T-helper 2 cell treated with Interferon-gamma antibody and Interleukin-4, amounts not matched to agents 5 μg/mL and 100 μg/mL, for 36 hours (primary cell): ENCODE results near the gene DOCK10.
"Not testable (repeated sequence)": the region's sequence is repeated elsewhere in the genome, so short reads cannot be mapped to it uniquely, and the experiment has no call there.

Experiments used
- DNase-seq: peaks from one replicate; pipeline ENCODE4 v3.0.0; 2021; ENCODE audit warnings: low spot score
- H3K27ac Mint-ChIP-seq: one replicate; pipeline ENCODE4 v1.8.0; 2021; ENCODE audit warnings: mild to moderate bottlenecking, mixed read lengths
- H3K27me3 Mint-ChIP-seq: one replicate; pipeline ENCODE4 v1.8.0; 2021; ENCODE audit warnings: low read depth, mixed read lengths
- H3K36me3 Mint-ChIP-seq: one replicate; pipeline ENCODE4 v1.8.0; 2021; ENCODE audit warnings: low read depth, mixed read lengths
- H3K4me1 Mint-ChIP-seq: one replicate; pipeline ENCODE4 v1.8.0; 2021; ENCODE audit warnings: low read depth, mixed read lengths
- H3K4me3 Mint-ChIP-seq: one replicate; pipeline ENCODE4 v1.8.0; 2022; ENCODE audit warnings: mild to moderate bottlenecking, moderate library complexity, mixed read lengths
- H3K9me3 Mint-ChIP-seq: one replicate; pipeline ENCODE4 v1.8.0; 2021; ENCODE audit warnings: mixed read lengths

Gene DOCK10

DNA sequence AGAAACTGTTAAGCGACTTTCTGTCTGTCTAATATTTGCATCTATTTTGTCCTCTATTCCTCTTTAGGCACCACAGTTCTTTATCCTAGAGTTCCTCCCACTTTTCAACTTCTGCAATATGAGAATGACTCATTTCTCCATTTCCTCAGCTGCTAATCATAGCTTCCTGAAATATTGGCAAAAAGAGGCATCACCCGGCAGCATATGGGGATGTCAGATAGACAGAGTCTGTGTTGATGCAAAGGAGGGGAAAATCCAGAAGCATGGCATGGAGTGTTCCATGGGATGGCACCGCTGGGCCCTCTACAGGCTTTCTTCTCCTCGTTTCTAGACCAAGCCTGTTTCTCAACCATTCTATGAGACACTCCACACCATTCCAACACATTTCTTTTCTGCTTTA is 93.4 kb downstream of the DOCK10 start:
- peak overlapping the region; percentile 47 for H3K27ac Mint-ChIP-seq
- H3K4me3 Mint-ChIP-seq: peak overlapping the region; percentile 16
- no peaks in the 10 kb centered on the region for H3K27me3 Mint-ChIP-seq
- peaks cover 8% of the 10 kb centered on the region for H3K9me3 Mint-ChIP-seq
- peaks cover 66% of the 10 kb centered on the region for H3K4me1 Mint-ChIP-seq
- DNase-seq: no peak
- H3K36me3 Mint-ChIP-seq: peaks cover 49% of the 10 kb centered on the region

DNA sequence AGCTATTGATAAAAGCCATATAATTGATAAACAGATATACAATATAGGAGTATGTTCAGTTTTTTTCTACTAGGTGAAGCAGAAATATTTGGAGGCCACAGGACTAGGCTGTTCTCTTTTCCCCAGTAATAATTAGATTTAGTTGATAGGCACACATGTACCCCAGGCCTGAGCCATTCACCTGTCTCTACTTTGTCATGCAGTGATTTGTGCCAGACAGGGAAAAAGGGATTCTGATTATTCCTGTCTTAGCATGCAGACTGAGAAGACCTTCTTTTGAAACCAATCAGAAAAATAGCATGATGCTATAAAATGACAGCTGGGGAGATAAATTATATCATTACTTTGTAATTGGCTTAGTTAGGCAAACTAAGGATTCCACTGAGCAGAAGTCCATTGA is 94.3 kb downstream of the DOCK10 start:
- Mint-ChIP-seq H3K27me3 (no peaks in the 10 kb centered on the region), H3K4me3 (no peak overlapping the region), H3K36me3 (peaks cover 44% of the 10 kb centered on the region), H3K27ac (peak overlapping the region; percentile 42), H3K9me3 (peaks cover 4% of the 10 kb centered on the region), H3K4me1 (peaks cover 64% of the 10 kb centered on the region)
- no peak for DNase-seq

DNA sequence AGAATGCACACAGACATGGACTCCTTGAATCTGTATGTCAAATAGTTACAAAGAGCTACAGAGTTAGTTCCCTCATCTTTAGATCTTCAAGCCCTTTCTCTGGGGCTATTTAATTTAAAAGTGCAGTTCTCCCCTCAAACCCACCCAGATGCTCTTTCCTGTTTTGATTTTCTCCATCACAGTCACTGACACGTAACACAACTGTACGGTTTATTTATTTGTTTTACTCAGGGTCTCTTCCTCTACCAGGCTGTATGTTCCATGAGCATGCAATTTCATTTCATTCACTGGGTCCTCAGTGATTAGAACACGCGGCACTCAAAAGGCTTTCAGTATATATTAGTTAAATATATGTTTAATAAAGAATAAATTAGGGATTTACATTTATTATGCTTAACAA is 94.7 kb downstream of the DOCK10 start:
- H3K4me3 Mint-ChIP-seq: peak overlapping the region; percentile 91
- H3K27me3 Mint-ChIP-seq: no peaks in the 10 kb centered on the region
- no peak for DNase-seq
- peak overlapping the region; percentile 96 for H3K27ac Mint-ChIP-seq
- H3K4me1 Mint-ChIP-seq: peaks cover 64% of the 10 kb centered on the region
- H3K36me3 Mint-ChIP-seq: peaks cover 44% of the 10 kb centered on the region
- H3K9me3 Mint-ChIP-seq: peaks cover 4% of the 10 kb centered on the region

DNA sequence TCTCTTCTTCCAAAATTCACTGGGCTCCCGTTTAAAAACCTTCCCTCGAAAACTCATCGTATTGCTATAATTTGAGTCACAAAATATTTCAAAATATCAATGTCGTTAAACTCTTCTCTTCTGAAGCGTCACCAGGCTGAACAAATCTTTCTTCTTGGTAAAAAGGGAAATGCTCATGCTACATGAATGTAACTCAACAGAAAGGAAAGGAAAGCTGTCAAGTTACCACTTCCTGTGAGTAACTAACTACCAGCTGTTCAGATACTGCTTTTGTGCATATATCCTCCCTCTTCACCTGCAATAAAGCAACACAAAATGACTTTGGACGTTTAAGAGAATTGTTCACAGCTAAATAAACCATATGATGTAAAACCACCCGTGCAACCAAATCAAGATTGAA is 95.4 kb downstream of the DOCK10 start:
- Mint-ChIP-seq H3K36me3 (peaks cover 44% of the 10 kb centered on the region), H3K27ac (peak overlapping the region; percentile 96)
- DNase-seq: no peak

DNA sequence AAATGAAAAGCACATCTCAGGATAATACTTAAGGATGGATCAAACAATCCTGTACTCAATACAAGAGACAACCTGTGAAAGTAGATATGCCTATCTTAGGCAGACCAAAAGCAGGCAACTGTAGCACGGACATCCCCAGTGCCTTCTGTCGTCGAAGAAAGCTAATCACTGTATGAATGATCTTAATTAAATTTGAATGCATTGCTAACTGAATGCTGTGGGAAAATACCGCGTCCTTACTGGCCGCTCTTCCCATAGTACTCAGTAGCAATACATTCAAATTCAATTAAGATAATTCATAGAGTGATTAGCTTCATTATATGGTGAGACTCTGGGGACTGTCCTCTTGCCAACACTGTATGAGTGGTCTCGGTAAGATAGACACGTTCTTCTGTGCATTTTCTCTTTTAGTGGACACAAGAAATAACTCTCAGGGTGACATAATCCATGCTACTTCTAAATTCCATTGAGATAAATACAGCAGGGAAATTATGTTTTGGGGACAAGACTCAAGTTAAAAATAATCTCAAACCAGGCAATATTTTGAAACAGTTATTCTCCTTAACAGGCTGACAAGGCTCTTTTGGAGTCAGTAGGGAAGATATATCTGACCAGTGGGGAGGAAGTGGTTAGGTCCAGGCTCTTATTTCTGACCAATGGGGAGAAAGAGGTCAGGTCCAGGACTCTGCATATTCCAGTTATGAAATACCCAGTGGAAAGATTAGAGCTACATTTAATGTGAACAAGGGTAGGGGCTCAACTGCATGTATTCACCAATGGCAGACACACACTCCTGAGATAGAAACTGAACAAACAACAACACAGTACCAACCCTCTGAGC is 97.3 kb downstream of the DOCK10 start:
- Mint-ChIP-seq H3K27ac (peak overlapping the region; percentile 90), H3K27me3 (no peaks in the 10 kb centered on the region), H3K36me3 (peaks cover 50% of the 10 kb centered on the region), H3K4me1 (peaks cover 68% of the 10 kb centered on the region), H3K4me3 (peak overlapping the region; percentile 91), H3K9me3 (no peaks in the 10 kb centered on the region)
- no peak for DNase-seq

More for the DNA sequence above, 95.4 kb downstream of the DOCK10 start:
- Mint-ChIP-seq H3K27me3 (no peaks in the 10 kb centered on the region), H3K4me1 (peaks cover 64% of the 10 kb centered on the region), H3K9me3 (no peaks in the 10 kb centered on the region), H3K4me3 (peak overlapping the region; percentile 91)

DNA sequence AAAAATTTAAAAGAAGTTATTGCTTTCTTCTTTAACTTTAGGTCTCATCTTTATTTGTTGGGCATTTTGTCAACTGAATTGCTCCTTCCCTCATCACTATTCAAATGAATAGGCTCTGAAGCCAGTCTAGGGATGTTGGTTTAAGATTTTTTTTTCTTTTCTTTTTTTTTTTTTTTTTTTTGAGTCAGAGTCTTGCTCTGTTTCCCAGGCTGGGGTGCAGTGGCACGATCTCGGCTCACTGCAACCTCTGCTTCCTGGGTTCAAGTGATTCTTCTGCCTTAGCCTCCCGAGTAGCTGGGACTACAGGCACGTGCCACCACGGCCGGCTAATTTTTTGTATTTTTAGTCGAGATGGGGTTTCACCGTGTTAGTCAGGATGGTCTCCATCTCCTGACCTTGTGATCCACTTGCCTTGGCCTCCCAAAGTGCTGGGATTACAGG is 98.6 kb downstream of the DOCK10 start:
- peak overlapping the region; percentile 90 for H3K27ac Mint-ChIP-seq
- H3K9me3 Mint-ChIP-seq, H3K27me3 Mint-ChIP-seq: not testable (repeated sequence)
- peak overlapping the region; percentile 91 for H3K4me3 Mint-ChIP-seq
- peaks cover 48% of the 10 kb centered on the region for H3K36me3 Mint-ChIP-seq
- DNase-seq: peak; percentile 60
- H3K4me1 Mint-ChIP-seq: peaks cover 65% of the 10 kb centered on the region

DNA sequence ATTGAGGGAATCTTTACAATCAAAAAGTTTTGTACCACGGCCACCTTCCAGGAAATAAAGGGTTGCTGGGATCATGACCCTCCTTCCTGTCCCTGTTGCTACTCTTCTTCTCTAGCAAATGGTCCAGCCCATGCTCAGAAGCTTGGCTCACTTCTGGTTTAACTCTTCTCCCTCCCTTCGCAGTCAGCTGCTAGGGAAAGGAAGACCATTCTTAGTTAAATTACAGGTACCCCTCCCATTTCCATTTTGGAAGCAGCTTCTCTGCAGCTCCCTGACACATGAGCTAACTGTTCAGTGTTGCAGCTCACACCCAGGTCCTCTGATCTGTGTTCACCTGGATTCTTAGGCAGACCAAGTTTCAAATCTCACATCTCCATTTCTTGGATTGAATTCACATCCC is 100.3 kb downstream of the DOCK10 start:
- DNase-seq: no peak
- Mint-ChIP-seq H3K27ac (peak overlapping the region; percentile 9), H3K4me1 (peaks cover 64% of the 10 kb centered on the region), H3K4me3 (peak overlapping the region; percentile 67), H3K9me3 (no peaks in the 10 kb centered on the region), H3K36me3 (peaks cover 55% of the 10 kb centered on the region), H3K27me3 (no peaks in the 10 kb centered on the region)

DNA sequence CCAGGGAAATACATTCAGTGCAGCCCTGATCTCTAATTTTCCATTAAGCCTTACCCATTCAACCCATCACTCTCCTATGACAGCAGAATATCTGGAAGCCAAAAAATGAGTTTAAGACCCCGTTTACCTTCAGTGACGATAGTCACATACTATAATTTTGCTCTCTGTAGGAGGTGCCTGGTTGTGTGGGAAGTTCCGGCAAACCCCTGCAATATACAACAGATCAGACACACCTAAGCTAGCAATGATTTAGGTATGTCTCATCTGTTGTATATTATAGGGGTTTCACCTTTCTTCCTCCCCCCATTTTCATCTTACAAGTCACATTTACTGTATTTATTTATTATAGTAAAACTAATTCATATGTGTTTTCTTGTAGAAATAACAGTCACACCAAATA is 101.7 kb downstream of the DOCK10 start:
- Mint-ChIP-seq H3K4me3 (peak overlapping the region; percentile 35), H3K27me3 (no peaks in the 10 kb centered on the region), H3K36me3 (peaks cover 53% of the 10 kb centered on the region), H3K27ac (no peak overlapping the region), H3K4me1 (peaks cover 71% of the 10 kb centered on the region), H3K9me3 (no peaks in the 10 kb centered on the region)
- DNase-seq: no peak

DNA sequence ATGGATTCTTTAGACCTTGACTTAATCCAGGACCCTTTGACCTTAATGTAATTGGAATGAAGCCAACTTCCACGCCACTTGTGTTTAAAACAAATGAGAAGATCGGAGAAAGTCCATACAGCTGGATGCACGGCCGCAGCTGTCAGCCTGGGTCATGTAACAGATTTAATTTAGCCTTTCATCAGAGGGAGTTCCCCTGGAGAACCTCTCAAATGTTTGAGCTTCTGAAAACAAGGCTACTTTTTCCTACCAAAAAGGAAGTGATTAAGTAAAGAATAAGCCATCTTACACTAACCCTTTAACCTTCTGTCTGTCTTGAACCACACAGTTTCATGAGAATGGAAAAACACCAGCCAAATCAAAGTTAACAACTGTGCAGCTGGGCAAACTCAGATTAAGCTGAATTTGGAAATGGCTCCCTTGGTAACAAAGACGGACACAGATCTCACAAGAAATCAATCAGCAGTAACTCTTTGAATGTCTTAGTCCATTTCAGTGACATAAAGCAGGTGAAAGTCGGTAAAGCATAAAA is 103.6 kb downstream of the DOCK10 start:
- no peaks in the 10 kb centered on the region for H3K27me3 Mint-ChIP-seq
- H3K27ac Mint-ChIP-seq: peak overlapping the region; percentile 79
- peaks cover 52% of the 10 kb centered on the region for H3K36me3 Mint-ChIP-seq
- DNase-seq: no peak
- H3K9me3 Mint-ChIP-seq: no peaks in the 10 kb centered on the region
- peaks cover 72% of the 10 kb centered on the region for H3K4me1 Mint-ChIP-seq
- H3K4me3 Mint-ChIP-seq: peak overlapping the region; percentile 69

DNA sequence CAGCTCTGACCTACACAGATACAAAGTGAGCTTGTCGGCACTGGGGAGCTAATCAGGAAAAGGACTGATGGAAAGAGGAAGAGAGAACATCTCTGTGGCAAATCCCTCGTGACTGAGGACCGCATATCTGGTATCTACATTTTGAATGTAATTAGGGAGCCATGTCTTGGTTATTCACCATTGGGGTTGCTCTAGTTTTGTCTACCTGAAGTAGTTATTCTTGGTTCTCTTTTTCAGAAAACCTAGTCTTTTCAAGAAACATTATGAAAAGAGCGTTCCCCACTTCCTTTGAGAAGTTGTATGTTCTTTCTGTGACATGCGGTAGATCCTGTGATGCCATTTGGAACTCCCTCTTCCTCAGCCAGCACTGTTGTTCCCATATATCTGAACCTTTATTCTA is 104.4 kb downstream of the DOCK10 start:
- no peaks in the 10 kb centered on the region for H3K9me3 Mint-ChIP-seq
- peaks cover 48% of the 10 kb centered on the region for H3K36me3 Mint-ChIP-seq
- no peak for DNase-seq

DNA sequence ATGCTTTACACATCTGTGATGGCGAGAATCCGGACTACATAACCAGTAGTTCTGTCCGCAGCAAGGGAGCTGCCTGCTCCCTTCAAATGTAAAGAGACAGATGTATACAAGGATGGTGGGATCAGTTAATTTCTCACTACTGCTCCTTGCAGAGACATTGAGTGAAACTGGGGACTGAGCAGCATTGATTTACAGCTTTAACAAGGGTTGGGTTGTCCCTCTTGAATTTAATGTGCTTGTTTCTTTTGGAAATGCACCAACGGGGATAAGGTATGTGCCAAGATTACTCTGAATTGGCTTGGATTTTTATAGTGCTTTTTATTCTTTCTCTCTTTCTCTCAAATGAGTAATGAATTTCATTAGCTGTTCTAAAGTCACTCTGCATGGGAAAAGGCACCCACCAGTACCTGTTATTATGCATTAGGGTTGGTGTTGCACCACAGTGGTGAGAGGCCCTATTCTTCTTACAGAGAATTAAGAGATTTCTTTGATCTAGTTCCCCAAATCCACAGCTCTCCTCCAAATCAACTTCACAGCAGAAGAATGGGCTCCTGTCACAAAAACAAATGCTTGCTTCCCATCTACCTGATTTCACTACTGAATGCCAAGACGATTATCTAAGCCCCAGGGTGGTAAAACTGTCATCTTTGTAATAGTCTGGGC is 107.6 kb downstream of the DOCK10 start:
- Mint-ChIP-seq H3K9me3 (no peaks in the 10 kb centered on the region), H3K4me1 (peaks cover 82% of the 10 kb centered on the region), H3K27ac (peak overlapping the region; percentile 16), H3K4me3 (no peak overlapping the region), H3K36me3 (peaks cover 49% of the 10 kb centered on the region), H3K27me3 (no peaks in the 10 kb centered on the region)
- no peak for DNase-seq

More for the DNA sequence above, 104.4 kb downstream of the DOCK10 start:
- Mint-ChIP-seq H3K4me3 (peak overlapping the region; percentile 69), H3K27me3 (no peaks in the 10 kb centered on the region), H3K27ac (peak overlapping the region; percentile 79), H3K4me1 (peaks cover 75% of the 10 kb centered on the region)

DNA sequence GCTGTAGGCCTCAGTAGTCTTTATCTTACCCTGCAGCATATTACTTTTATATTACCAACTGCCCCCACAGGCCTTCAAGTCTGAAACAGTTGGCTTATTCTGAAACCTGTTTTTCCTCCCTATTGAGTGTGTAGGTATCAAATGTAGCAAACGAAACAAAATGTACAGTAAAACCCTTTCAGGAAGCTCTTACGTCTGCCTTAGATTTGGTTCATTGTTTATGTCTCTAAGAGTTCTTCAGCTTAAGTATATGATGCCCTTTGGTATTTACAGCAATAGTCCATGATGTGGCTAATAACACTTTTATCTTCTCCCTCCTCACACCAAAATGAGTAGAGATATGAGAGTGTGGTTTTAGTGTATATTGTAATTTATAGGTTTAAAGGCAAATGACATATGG is 108.8 kb downstream of the DOCK10 start:
- H3K9me3 Mint-ChIP-seq: no peaks in the 10 kb centered on the region
- no peak for DNase-seq
- peak overlapping the region; percentile 70 for H3K4me3 Mint-ChIP-seq
- H3K27me3 Mint-ChIP-seq: no peaks in the 10 kb centered on the region
- peaks cover 57% of the 10 kb centered on the region for H3K36me3 Mint-ChIP-seq
- H3K4me1 Mint-ChIP-seq: peaks cover 86% of the 10 kb centered on the region
- peak overlapping the region; percentile 71 for H3K27ac Mint-ChIP-seq

DNA sequence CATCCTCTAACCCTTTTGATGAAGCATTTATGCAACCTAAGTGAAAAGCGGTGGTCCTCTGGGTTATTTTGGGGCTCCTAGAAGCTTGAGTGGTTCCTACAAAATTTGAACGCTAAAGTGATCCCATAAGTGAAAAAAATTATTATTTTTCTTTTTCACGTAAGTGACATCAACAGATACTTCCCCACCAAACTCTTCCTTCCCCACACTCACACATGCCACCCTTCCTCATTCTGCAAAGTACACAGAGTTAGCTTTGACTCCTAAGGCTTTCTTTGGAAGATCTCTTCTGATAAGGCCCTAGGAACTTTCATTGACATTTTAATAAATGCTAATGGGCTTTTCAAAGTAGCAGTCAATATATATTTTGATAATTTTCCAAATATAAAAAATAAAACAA is 109.7 kb downstream of the DOCK10 start:
- Mint-ChIP-seq H3K4me3 (peak overlapping the region; percentile 66), H3K27ac (peak overlapping the region; percentile 69), H3K9me3 (no peaks in the 10 kb centered on the region), H3K27me3 (no peaks in the 10 kb centered on the region), H3K36me3 (peaks cover 62% of the 10 kb centered on the region), H3K4me1 (peaks cover 86% of the 10 kb centered on the region)
- no peak for DNase-seq

DNA sequence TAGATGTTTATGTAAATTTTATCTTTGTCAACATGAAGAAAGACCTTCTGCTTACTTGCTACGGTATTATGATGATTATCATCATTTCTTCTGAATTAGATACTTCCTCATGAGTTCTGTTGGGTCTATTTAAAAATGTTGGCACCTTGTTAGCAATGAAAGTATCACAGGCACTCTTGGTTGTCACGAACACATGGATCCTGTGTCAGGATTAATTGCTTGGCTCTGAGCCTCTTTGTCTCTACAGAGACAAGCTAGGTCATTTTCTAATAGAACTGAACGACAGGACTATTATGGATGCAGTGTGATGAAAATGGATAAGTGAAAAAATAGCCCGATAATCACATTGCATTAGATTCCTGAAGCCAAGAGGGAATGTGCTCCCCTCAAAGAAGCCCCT is 110.3 kb downstream of the DOCK10 start:
- no peak for DNase-seq
- no peaks in the 10 kb centered on the region for H3K27me3 Mint-ChIP-seq
- H3K4me1 Mint-ChIP-seq: peaks cover 89% of the 10 kb centered on the region
- peak overlapping the region; percentile 66 for H3K4me3 Mint-ChIP-seq
- no peaks in the 10 kb centered on the region for H3K9me3 Mint-ChIP-seq
- peaks cover 65% of the 10 kb centered on the region for H3K36me3 Mint-ChIP-seq
- H3K27ac Mint-ChIP-seq: peak overlapping the region; percentile 69
